Esophagus squamous epithelium (tissue), 5 donors: ENCODE data around the gene FRMD1. TPM values are rescaled to one million over a fixed set of nuclear protein-coding genes. Genes with fewer than 3 reads are reported as not detected.

Experiments
- DNase-seq: peaks from one replicate; lab custom pipeline; 2025; lab: John Stamatoyannopoulos, UW
- H3K27ac ChIP-seq, 4 donors: fragments of 200-600 bp; sonication (generic); one replicate each; pipeline ENCODE4 v1.5.1; 2016 to 2019; ENCODE audit warnings: mild to moderate bottlenecking in 1 of 4
- H3K27me3 ChIP-seq, 4 donors: fragments of 200-600 bp; sonication (generic); 1 replicate in 3 of 4; 2 replicates in 1 of 4; pipeline versions ENCODE4 v1.5.1 to v1.6.0; 2017 to 2021; ENCODE audit warnings: antibody characterized with exemption in 1 of 4
- H3K36me3 ChIP-seq, 3 donors: fragments of 200-600 bp; sonication (generic); one replicate each; pipeline ENCODE4 v1.5.1; 2016 to 2019
- H3K4me1 ChIP-seq, 3 donors: fragments of 200-600 bp; sonication (generic); one replicate each; pipeline ENCODE4 v1.5.1; 2017 to 2019
- H3K4me3 ChIP-seq, 4 donors: fragments of 200-600 bp; sonication (generic); 1 replicate in 3 of 4; 2 replicates in 1 of 4; pipeline ENCODE4 v1.5.1; 2016 to 2019; ENCODE audit warnings: mild to moderate bottlenecking in 2 of 4, moderate library complexity in 1 of 4
- H3K9me3 ChIP-seq, 3 donors: fragments of 200-600 bp; sonication (generic); one replicate each; pipeline ENCODE4 v1.5.1; 2016 to 2019
- CTCF ChIP-seq, 6 experiments: fragments of 450-650 bp in 4 of 6; fragments of 200-600 bp in 2 of 6; sonication (generic) in 2 of 6; IDR thresholded peaks; one replicate each; pipeline ENCODE4 v1.5.1; 2016 to 2019; ENCODE audit warnings: antibody characterized with exemption in 6 of 6, mild to moderate bottlenecking in 4 of 6, moderate library complexity in 4 of 6
- POLR2A ChIP-seq, 4 donors: fragments of 450-650 bp; IDR thresholded peaks; one replicate each; pipeline ENCODE4 v1.6.1; 2017; ENCODE audit warnings: antibody characterized with exemption in 4 of 4, mild to moderate bottlenecking in 4 of 4, moderate library complexity in 3 of 4
- WGBS, 2 donors: methylation state at CpG; one replicate each; pipeline ENCODE4 v1.1.5; 2018; 5-methylcytosine and 5-hydroxymethylcytosine counted together
- intact Hi-C: fragments of 100-400 bp; cut with DNase I; formaldehyde crosslinking; loops from one replicate; pipeline ENCODE4 v1.15.0; 2022
- total RNA-seq, 4 donors: library from RNA; depleted of rRNA; stranded (reverse); fragments of >200 nt; gene quantifications; one replicate each; pipeline ENCODE4 v1.1.0, GENCODE V29; 2016
- donor health status: DM: yes; HTN: yes; CAD: no.

Gene FRMD1
- total RNA-seq, 4 donors from 2014 or later: 0.13 to 0.19 TPM; not detected in 2

DNA sequence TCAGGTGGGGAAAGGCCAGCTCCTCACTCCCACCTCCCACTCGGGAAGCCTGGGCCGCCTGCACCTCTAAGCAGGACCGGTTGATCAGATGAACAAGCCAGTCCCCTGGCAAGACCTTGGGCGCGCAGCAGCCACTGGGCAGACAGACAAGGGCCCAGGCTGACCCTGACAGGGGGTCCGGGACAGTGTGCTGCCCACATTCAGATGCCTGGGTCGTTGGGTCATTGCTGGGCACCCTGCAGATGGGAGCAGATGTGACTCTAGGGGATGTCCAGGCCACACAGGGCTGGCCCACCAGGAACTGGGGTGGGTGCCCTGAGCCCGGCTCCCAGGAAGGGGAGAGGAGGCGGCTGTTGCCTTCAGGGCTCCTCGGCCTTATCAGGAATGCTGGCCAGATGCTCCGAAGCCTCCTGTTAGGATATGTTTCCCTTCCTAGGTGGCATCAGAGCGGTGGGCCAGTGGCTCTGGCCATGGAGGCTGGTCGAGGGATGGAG is 17.3 kb upstream of the FRMD1 start:
- no peak overlapping the region for H3K27ac ChIP-seq
- H3K4me1 ChIP-seq: peaks cover 0 to 5% (median 3%) of the 10 kb centered on the region in 3 donors
- intact Hi-C loops: no loop called here
- H3K9me3 ChIP-seq: no peaks in the 10 kb centered on the region
- 100% methylated on average over 1 of the region's 13 CpGs; no CpG with 5 or more reads in 1 of the 2 donors for WGBS, 2 donors
- H3K36me3 ChIP-seq: no peaks in the 10 kb centered on the region
- no peak for DNase-seq
- H3K4me3 ChIP-seq: no peak overlapping the region
- peaks cover 3 to 43% (median 10%) of the 10 kb centered on the region in 4 donors for H3K27me3 ChIP-seq
- TF ChIP-seq CTCF (IDR thresholded peaks at IDR 0.05): no peak
- TF ChIP-seq POLR2A (IDR thresholded peaks at IDR 0.05): no peak

GRCh38 chr6:168095716-168096250 is 16.8 kb upstream of the FRMD1 start:
- H3K4me3 ChIP-seq: no peak overlapping the region
- WGBS, 2 donors: 88 to 89% methylated on average over 7 to 12 of the region's 14 CpGs
- H3K36me3 ChIP-seq: no peaks in the 10 kb centered on the region
- peaks cover 0 to 37% (median 5%) of the 10 kb centered on the region in 4 donors for H3K27me3 ChIP-seq
- H3K27ac ChIP-seq: no peak overlapping the region
- TF ChIP-seq POLR2A (IDR thresholded peaks at IDR 0.05) (no peak), CTCF (IDR thresholded peaks at IDR 0.05) (no peak)
- intact Hi-C loops: no loop called here
- no peaks in the 10 kb centered on the region for H3K4me1 ChIP-seq
- no peaks in the 10 kb centered on the region for H3K9me3 ChIP-seq
- DNase-seq: no peak

- Histone ChIP-seq H3K4me3 (no peak overlapping the region), H3K36me3 (no peaks in the 10 kb centered on the region), H3K9me3 (no peaks in the 10 kb centered on the region), H3K27me3 (peaks cover 0 to 32% (median 3%) of the 10 kb centered on the region in 4 donors), H3K4me1 (no peaks in the 10 kb centered on the region), H3K27ac (no peak overlapping the region)
- WGBS, 2 donors: 93% methylated on average over 3 to 4 of the region's 17 CpGs
- no peak for TF ChIP-seq CTCF (IDR thresholded peaks at IDR 0.05)
- no peak for TF ChIP-seq POLR2A (IDR thresholded peaks at IDR 0.05)
- intact Hi-C loops: no loop called here
- no peak for DNase-seq
Measured at GRCh38 chr6:168095171-168095691, 16.2 kb upstream of the FRMD1 start.

- no peak for TF ChIP-seq POLR2A (IDR thresholded peaks at IDR 0.05)
- no peak for TF ChIP-seq CTCF (IDR thresholded peaks at IDR 0.05)
- 85 to 90% methylated on average over 10 to 11 of the region's 11 CpGs for WGBS, 2 donors
- Histone ChIP-seq H3K36me3 (no peaks in the 10 kb centered on the region), H3K9me3 (no peaks in the 10 kb centered on the region), H3K4me3 (no peak overlapping the region), H3K4me1 (no peaks in the 10 kb centered on the region), H3K27ac (no peak overlapping the region), H3K27me3 (peaks cover 0 to 16% (median 0%) of the 10 kb centered on the region in 4 donors)
- DNase-seq: no peak
- intact Hi-C loops: no loop called here
Measured at GRCh38 chr6:168093634-168094033, 14.6 kb upstream of the FRMD1 start.

- H3K27ac ChIP-seq: no peak overlapping the region
- no peaks in the 10 kb centered on the region for H3K9me3 ChIP-seq
- no peak overlapping the region for H3K4me3 ChIP-seq
- TF ChIP-seq POLR2A (IDR thresholded peaks at IDR 0.05) (no peak), CTCF (IDR thresholded peaks at IDR 0.05) (no peak)
- H3K4me1 ChIP-seq: peaks cover 0 to 5% (median 0%) of the 10 kb centered on the region in 3 donors
- WGBS, 2 donors: 55 to 58% methylated on average over 5 to 7 of the region's 12 CpGs
- peaks cover 0 to 10% (median 0%) of the 10 kb centered on the region in 4 donors for H3K27me3 ChIP-seq
- no peaks in the 10 kb centered on the region for H3K36me3 ChIP-seq
- intact Hi-C loops: no loop called here
- DNase-seq: no peak
Measured at GRCh38 chr6:168093071-168093505, 14.1 kb upstream of the FRMD1 start.
